SH-SY5Y (cell line): ENCODE results near the gene FBXW5.

Source experiments
- GATA2 ChIP-seq: IDR thresholded peaks from 2 replicates; pipeline ENCODE4 v1.6.1; 2011; ENCODE audit warnings: mild to moderate bottlenecking, low read depth, low read length
- GATA3 ChIP-seq: IDR thresholded peaks from 2 replicates; pipeline ENCODE4 v1.6.1; 2011; ENCODE audit warnings: low read depth, mild to moderate bottlenecking, low read length, moderate library complexity

Gene FBXW5

DNA sequence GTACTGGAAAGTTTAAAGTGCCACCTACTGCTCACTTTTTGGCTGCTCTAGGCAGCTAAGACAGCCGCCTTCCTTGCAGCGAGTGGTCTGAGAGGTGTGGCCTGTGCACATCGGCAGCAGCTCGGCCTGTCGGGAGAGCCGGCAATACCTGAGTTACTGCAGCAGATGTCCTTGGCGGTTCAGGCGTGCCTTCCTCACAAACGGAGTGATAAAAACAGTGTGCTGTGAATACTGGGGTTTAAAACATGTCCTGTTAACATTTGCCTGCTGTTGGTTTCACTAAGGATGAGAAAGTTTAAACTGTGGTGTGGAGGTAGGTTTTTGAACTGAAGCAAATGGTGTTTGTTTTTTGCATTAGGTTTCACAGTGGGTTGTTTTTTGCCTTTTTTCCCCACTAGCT, 45.3 kb downstream of the FBXW5 start:
- TF ChIP-seq GATA2 (no peak), GATA3 (no peak)

DNA sequence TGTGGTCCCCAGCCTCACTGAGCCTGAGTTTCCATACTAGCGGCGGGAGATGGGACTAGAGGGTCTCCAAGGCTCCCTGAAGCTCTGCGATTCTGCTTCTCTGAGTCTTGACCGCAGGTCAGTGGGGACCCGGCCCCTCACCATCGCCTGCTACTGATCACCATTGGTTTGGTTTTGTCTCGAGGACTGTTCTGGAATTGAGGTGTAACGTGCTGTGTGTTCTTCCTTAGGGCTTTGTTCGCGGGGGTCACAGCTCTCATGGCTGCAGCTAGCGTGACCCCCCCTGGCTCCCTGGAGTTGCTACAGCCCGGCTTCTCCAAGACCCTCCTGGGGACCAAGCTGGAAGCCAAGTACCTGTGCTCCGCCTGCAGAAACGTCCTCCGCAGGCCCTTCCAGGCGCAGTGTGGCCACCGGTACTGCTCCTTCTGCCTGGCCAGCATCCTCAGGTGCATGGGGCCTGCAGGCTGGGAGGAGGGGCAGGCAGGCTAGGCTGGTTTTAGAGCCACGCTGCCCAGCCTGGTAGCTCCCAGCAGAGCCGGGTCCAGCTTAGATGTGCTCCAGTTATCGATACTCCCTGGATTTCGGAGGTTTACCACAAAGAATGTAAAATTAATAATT, 45.9 kb downstream of the FBXW5 start:
- no peak for TF ChIP-seq GATA2
- TF ChIP-seq GATA3, result no peak

DNA sequence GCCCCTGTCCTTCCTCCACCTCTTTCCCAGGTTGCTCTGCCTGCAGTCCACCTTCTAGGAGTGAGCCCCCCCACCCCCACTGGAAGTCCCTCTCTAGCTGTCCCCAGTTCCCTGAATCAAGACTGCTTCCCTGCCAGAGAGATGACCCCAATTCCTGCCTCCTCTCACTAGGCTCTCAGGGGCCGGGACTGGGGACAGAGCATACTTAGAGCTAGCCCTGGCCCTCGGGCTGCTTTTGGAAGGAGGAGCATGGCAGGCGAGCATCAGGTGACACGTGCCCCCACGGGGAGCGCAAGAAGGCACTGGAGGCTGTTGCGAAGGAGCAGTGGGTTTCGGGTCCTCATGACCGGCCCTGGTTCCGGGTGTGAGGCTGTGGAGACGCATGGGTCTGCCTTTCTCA, 48.5 kb downstream of the FBXW5 start:
- no peak for TF ChIP-seq GATA3
- TF ChIP-seq GATA2, result no peak

DNA sequence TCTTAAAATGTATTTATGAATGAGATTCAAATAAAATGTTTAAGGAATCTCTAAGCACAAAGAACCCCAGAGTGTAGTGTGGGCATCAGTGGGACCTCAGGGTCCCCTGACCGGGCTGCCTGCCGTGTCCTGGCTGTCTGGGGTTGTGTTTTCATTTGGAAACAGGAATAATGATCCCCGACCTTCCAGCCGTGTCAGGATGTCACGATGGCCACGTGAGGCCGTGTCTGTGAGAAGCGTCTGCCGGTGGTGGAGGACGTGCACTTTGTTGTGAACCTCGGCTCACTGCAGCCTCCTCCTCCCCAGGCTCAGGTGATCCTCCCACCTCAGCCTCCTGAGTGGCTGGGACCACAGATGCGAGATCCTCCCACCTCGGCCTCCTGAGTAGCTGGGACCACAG, 53.9 kb downstream of the FBXW5 start:
- TF ChIP-seq GATA3, result no peak
- no peak for TF ChIP-seq GATA2
